MM.1S (cell line): ENCODE results near the gene TMEM150C.

Experiments used
- CTCF ChIP-seq: fragments of 300-600 bp; sonication (generic); IDR thresholded peaks from 2 replicates; pipeline ENCODE4 v1.5.1; 2016; ENCODE audit warnings: antibody characterized with exemption, low read length, mixed read lengths
- EZH2 ChIP-seq: fragments of 300-600 bp; sonication (generic); optimal IDR thresholded peaks from 2 replicates; pipeline ENCODE3; 2017; ENCODE audit warnings: low read depth, mild to moderate bottlenecking, antibody characterized with exemption, low read length, mixed read lengths

DNA sequence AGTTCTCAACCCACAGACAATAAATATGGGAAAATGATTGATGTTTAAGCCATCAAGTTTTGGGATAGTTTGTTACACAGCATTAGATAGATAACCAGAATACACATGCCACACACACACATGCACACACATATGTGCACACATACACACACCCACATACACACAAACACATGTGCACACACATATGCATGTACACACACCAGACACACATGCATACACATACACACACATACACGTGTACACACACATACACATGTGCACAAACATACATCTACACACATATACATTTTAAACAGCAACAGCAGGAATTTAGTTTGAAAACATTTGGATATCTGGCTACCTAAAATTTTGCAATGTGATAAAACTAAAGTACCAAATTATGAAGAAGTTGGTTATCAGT lies 42.7 kb upstream of the TMEM150C start:
- no peak for TF ChIP-seq CTCF
- TF ChIP-seq EZH2 = no peak
